ENCODE results near the gene WDR4. TPM values are rescaled to one million over a fixed set of nuclear protein-coding genes. Genes with fewer than 3 reads are reported as not detected.

WDR4 gene
- total and polyA plus RNA-seq, 9 of the 15 experiments (the other 6 are each of a cell fraction or from before 2014, with no cell fraction given): 5.4 to 95.4 (median 32.1) TPM

- WGBS (ENCODE audit: insufficient coverage, low coverage, missing lambda C conversion rate): 96% methylated on average over 20 of the region's 20 CpGs
- H3K79me2 ChIP-seq (ENCODE audit: control insufficient read depth, insufficient read depth, low read length): peaks cover 45% of the 10 kb centered on the region
- CTCF ChIA-PET (ENCODE audit: low intra/inter-chr PET ratio): no interaction called here
Observed at GRCh38 chr21:42853621-42854020, 25.7 kb downstream of the WDR4 start.

More at GRCh38 chr21:42853621-42854020, 25.7 kb downstream of the WDR4 start:
- intact Hi-C loops (cut with micrococcal nuclease) (no loop called here), in situ Hi-C loops (cut with MboI) (no loop called here)
- H3K9me1 ChIP-seq (ENCODE audit: control insufficient read depth, insufficient read depth, low read length): no peaks in the 10 kb centered on the region
- peaks cover 0 to 24% of the 10 kb centered on the region in 2 experiments; a peak in 1 of 5 replicates for H3K4me1 ChIP-seq (replicated peaks in 1 of 2; ENCODE audit: control insufficient read depth in 2 of 2, insufficient read depth in 2 of 2, low read length in 2 of 2)
- POLR2A ChIA-PET: interaction anchor here (0.7 to 2.5 kb wide), 2 partner anchors 15 to 19 kb away, joined by 4 to 6 read pairs; no protein-coding TSS in a partner anchor
- TF ChIP-seq POLR2G (IDR thresholded peaks at IDR 0.05; ENCODE audit: low read depth, low read length): peak; percentile 45; the same call in 1 of the 2 replicates
- TF ChIP-seq, protein P1, sequence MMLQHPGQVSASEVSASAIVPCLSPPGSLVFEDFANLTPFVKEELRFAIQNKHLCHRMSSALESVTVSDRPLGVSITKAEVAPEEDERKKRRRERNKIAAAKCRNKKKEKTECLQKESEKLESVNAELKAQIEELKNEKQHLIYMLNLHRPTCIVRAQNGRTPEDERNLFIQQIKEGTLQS (IDR thresholded peaks at IDR 0.05): no peak
- TF ChIP-seq, protein P1 (CRISPR knock-in tag; conservative IDR thresholded peaks at IDR 0.05): no peak
- no peak for TF ChIP-seq FUS (optimal IDR thresholded peaks at IDR 0.05; ENCODE audit: low read depth, low read length)
- TF ChIP-seq TAF1 (IDR thresholded peaks at IDR 0.05; ENCODE audit: control insufficient read depth, extremely low read depth, insufficient read depth, low read length, severe bottlenecking): no peak
- TF ChIP-seq SRSF9 (IDR thresholded peaks at IDR 0.05; ENCODE audit: borderline replicate concordance, low read depth, low read length): no peak
- no peak for TF ChIP-seq ZNF398 (CRISPR knock-in tag; IDR thresholded peaks at IDR 0.05)
- TF ChIP-seq RBFOX2 (IDR thresholded peaks at IDR 0.05; ENCODE audit: low read depth, low read length): peak; percentile 32; the same call in 1 of the 2 replicates
- TF ChIP-seq STAT6 (CRISPR knock-in tag; IDR thresholded peaks at IDR 0.05): no peak
- no peak for TF ChIP-seq TCFL5 (CRISPR knock-in tag; conservative IDR thresholded peaks at IDR 0.05)
- H4K20me1 ChIP-seq (replicated peaks; ENCODE audit: control insufficient read depth, insufficient read depth, low read length): peaks cover 4% of the 10 kb centered on the region; the same call in 1 of the 2 replicates
- ATAC-seq: no peak
- no peak overlapping the region; a peak in 1 of 4 replicates for H3K9ac ChIP-seq (ENCODE audit: insufficient read depth in 1 of 2, low read depth in 2 of 2, low read length in 2 of 2)
- DNase-seq (ENCODE audit: extremely low read depth in 1 of 4, low spot score in 3 of 4): no peak
- BruUV-seq (replicated peaks): no TSS peak
- FAIRE-seq: no peak
- no peak overlapping the region for H3K27ac ChIP-seq (ENCODE audit: extremely low read depth, low read depth, low read length)
- no peak overlapping the region for H3K4me3 ChIP-seq
- H3K27me3 ChIP-seq (ENCODE audit: control insufficient read depth in 2 of 2, insufficient read depth in 2 of 2, low read length in 2 of 2): no peaks in the 10 kb centered on the region
- peaks cover 99% of the 10 kb centered on the region for H3K36me3 ChIP-seq (ENCODE audit: control insufficient read depth, insufficient read depth, low read length)
- no peak overlapping the region for H3K4me2 ChIP-seq (ENCODE audit: insufficient read depth, low read length)
- no peaks in the 10 kb centered on the region for H3K9me3 ChIP-seq (replicated peaks; ENCODE audit: control insufficient read depth, insufficient read depth, low read depth, low read length)
- no peak overlapping the region for H2AFZ ChIP-seq (ENCODE audit: low read depth, low read length)
